ENCODE measurements around the gene SP7.
"Not testable (repeated sequence)": the region's sequence is repeated elsewhere in the genome, so short reads cannot be mapped to it uniquely, and the experiment has no call there.

SP7 gene

GRCh38 chr12:53345486-53346188, 9.5 kb upstream of the SP7 start:
- DNase-seq = no peak

- peak; percentile 50 for DNase-seq
Measured at GRCh38 chr12:53344824-53345485, 8.8 kb upstream of the SP7 start.

- DNase-seq = no peak
Measured at GRCh38 chr12:53344487-53344823, 8.3 kb upstream of the SP7 start.

DNA sequence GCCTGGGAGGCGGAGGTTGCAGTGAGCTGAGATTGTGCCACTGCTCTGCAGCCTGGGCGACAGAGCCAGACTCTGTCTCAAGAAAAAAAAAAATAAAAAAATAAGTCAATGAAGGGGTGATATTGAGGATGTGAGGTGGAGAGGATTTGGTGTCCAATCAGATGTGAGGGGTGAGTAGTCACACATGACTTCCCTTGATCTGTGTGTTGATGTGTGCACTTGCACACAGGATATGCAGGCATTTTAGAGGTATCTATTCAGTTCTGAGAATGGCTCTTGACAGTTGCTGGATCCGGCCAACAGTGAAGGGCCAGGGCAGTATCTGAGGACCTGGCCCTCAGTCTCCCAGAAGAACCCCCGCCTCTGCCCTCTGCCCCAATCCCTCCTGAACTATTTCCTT, 7.8 kb upstream of the SP7 start:
- DNase-seq = no peak

DNA sequence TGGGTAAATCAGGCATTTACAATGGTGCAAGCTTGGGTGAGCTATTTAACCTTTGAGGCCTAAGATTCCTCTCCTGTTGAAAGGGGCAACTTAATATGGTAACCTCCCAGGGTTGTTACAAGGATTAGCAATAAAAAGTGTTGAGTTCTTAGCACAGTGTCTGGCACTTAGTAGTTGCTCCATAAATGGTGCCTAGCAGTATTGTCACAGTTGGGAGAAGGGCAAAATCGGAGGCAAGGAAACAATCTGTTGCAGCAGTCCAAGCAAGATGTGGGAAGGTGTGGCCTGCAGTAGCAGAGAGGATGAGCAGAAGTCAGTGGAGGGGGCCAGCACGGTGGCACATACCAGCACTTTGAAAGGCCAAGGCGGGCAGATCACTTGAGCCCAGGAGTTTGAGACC, 7.3 kb upstream of the SP7 start:
- DNase-seq = no peak

GRCh38 chr12:53340398-53340797, 4.2 kb upstream of the SP7 start:
- DNase-seq = no peak

GRCh38 chr12:53338916-53339315, 2.8 kb upstream of the SP7 start:
- no peak for DNase-seq

GRCh38 chr12:53338017-53338416, 1.9 kb upstream of the SP7 start:
- DNase-seq = no peak

- DNase-seq = no peak
Measured at GRCh38 chr12:53334822-53335221, 1.3 kb downstream of the SP7 start.

GRCh38 chr12:53333845-53334244, 2.3 kb downstream of the SP7 start:
- no peak for DNase-seq

DNA sequence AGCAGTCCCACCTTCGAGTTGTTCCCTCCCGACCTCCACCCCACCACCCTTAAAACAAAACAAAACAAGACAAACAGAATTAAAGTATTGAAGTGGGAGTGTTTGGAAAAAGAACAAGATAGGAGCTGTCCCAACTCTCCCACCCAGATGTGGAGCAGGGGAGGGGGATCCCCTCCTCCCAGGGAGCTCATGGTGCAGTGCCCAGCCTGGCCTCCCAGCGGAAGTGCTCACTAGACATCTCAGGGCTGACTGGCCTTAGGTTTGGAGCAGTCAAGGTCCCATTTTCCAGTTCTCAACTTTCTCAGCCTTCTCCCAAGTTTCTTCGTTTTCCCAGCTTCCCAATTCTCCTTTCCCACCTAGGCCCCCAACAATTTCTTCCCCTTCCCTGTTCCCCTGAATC, 2.9 kb downstream of the SP7 start:
- no peak for DNase-seq

DNA sequence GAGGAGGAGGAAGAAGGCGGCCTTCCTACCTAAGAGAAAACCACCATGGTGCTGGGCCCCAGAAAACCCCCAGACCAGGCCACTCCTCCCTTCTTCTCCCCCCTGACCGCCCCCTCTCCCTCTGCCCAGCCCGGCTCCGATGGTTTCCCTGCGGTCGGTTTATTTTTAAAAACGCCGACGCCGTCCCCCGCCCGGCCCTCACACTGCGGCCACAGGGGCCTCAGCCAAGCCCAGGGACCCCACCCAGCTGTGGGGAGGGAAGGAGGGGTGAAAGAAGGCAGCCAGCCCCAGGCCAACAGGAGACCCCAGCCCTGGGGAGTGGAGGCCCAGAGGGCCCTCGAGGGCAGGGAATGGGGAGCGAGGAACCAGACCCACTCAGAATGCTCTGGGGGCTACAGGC, 3.4 kb downstream of the SP7 start:
- DNase-seq = no peak

DNA sequence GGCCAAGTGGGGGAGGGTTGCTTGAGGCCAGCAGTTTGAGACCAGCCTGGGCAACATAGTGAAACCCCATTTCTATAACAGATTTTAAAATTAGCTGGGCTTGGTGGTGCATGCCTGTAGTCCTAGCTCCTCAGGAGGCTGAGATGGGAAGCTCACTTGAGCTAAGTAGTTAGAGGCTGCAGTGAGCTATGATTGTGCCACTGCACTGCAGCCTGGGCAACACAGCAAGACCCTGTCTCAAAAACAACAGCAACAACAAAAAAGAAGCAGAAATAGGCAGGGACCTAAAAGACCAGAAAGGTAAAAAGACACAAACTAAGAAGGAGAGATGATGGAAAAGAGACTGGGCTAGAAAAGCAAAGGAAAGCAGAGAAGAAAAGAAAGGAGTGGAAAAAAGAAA, 3.8 kb downstream of the SP7 start:
- DNase-seq = not testable (repeated sequence)

DNA sequence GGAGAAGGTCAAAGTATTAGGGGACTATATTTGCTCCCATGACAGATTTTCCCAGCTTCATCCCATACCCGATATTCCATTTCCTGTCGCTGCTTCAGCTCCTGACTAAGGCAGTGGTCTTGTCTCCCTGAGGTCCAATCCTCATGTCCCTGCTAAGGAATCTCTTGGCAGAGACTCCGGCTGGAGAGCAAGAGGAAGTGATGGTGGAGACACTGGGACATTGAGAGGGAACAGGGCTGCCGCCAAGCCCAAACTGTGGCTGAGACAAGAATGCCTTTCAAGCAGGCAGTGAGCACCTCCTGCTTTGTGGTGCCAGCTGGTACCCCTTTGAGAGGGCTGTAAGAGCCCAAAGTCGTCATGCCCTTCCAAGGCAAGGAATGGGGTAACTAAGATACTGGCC, 5.5 kb downstream of the SP7 start:
- DNase-seq = no peak

DNA sequence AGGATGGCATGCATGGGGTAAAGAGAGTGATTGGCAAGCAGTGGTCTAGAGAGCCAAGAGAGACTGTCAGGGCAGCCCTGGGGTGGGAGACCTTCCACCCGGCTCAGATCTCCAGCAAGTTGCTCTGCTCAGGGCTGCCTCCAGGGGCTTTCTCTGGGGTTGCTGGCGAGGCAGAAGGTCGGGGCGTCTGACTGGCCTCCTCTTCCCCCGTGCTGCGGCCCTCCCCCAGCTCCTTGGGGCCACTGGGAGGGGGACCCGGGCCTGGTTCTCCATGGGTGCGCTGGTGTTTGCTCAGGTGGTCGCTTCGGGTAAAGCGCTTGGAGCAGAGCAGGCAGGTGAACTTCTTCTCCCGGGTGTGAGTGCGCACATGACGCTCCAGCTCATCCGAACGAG, 8.1 kb downstream of the SP7 start:
- DNase-seq = no peak

DNA sequence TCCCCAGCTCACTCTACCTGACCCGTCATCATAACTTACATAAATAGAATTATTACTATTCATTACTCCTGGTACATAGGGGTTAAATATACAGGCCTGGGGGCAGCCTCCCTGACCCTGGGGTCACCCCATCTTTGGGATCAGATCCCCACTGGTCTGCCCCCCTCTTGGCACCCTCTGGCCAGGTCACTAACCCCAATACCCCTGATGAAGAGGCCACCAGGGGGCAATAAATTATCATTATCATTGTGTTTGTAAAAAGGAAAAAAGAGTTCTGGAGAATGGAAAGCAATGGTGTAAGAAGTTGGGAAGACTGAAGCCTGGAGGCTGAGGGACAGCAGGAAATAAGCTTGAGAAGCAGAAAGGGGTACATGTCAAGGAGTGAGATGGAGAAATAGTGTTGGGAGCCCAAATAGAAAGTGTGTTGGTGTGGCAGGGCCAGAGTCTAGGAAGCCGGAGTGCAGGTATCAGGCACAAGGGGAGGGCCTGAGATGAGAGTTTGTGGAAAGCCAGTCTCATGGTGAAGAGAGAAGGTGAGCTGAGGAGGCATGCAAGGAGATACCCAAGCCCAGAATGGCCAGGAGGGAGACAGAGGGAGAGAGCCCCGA, 8.6 kb downstream of the SP7 start:
- DNase-seq = no peak

DNA sequence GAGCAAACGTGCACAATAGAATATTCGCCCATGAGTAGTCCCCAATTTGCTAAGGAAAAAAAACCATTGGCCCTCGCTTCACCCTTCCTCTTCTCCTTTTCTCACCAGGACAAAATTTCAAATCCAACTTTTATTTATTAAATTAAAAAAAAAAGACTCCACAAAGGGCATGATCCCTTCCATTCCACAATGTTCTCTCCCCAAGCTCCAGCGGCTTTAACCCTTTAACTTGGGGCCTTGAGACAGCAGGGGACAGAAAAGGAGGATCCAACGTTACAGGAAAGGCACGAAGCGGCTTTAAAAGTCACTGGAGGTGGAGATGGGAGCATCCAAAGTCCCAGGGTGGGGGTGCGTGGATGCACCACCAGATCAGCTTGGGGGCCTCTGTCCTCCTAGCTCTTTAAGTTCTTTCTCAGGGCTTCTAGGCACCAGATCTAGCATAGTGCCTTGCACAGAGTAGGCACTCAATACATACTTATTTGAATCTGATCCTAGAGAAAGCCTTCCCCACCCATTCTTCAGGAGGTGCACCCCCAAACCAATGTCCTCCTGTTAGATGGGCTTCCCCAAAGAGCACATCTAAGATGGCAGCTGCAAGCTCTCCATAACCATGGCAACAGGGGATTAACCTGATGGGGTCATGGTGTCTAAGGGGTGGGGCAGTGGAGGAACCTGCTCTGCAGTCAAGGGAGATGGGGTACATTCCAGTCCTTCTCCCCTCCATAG, 9.5 kb downstream of the SP7 start:
- DNase-seq = no peak

- no peak for DNase-seq
Measured at GRCh38 chr12:53325511-53326061, 10.6 kb downstream of the SP7 start.

DNA sequence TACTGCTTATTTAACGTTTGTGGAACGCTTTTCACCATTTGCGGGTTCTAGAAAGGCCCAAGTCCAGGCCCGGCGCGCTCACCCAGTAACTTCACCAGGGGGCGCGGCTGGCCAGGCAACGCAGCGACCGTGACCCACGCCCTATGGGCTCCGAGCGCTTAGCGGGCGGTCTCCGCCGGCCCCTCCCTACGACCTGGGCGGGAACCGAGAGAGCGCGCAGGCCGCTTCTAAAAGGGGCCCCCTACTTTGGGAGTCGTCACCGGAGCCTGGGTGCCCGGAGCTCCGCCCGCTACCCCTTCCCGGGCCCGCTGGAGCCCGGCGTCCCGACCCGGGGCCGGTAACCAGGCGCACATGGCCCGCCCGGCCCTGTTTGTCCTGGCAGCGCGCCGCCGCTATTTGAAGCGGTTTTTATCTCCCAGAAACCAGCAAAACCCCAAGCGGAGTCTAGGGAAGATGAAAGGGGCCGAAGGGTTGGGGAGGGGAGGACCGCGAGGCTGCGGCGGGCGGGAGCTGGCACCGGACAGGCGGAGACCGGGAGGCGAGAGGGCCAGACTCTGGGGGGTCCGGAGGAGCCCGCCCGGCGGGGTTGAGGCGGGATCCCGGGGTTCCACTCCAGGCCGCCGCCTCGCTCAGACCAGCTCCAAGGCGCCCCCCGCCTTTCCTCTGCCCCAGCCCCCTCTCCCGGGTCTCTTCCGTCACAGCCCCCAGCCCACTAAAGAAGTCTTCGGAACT, 11.2 kb downstream of the SP7 start:
- DNase-seq = peak; percentile 84

- DNase-seq = no peak
Measured at GRCh38 chr12:53324113-53324778, 11.9 kb downstream of the SP7 start.

GRCh38 chr12:53320352-53321195, 15.6 kb downstream of the SP7 start:
- no peak for DNase-seq
